ENCODE data around the gene SCG5.

The SCG5 gene

GRCh38 chr15:32656091-32656490 lies 14.6 kb downstream of the SCG5 start:
- no peak for DNase-seq (ENCODE audit: extremely low read depth, low read depth)
- no peak for TF ChIP-seq CTCF (IDR thresholded peaks at IDR 0.05; ENCODE audit: low read depth, low read length)

- no peak for TF ChIP-seq CTCF (IDR thresholded peaks at IDR 0.05; ENCODE audit: low read depth, low read length)
- no peak for DNase-seq (ENCODE audit: extremely low read depth, low read depth)
Measured at GRCh38 chr15:32656496-32656895, 15.0 kb downstream of the SCG5 start.

GRCh38 chr15:32657198-32657883 lies 15.8 kb downstream of the SCG5 start:
- no peak for DNase-seq (ENCODE audit: extremely low read depth, low read depth)
- no peak for TF ChIP-seq CTCF (IDR thresholded peaks at IDR 0.05; ENCODE audit: low read depth, low read length)

GRCh38 chr15:32657941-32658340 lies 16.4 kb downstream of the SCG5 start:
- no peak for DNase-seq (ENCODE audit: extremely low read depth, low read depth)
- TF ChIP-seq CTCF (IDR thresholded peaks at IDR 0.05; ENCODE audit: low read depth, low read length) = no peak

GRCh38 chr15:32659340-32660155 lies 18.0 kb downstream of the SCG5 start:
- DNase-seq (ENCODE audit: extremely low read depth, low read depth) = no peak
- TF ChIP-seq CTCF (IDR thresholded peaks at IDR 0.05; ENCODE audit: low read depth, low read length) = peak; percentile 5

- no peak for DNase-seq (ENCODE audit: extremely low read depth, low read depth)
- no peak for TF ChIP-seq CTCF (IDR thresholded peaks at IDR 0.05; ENCODE audit: low read depth, low read length)
Measured at GRCh38 chr15:32663671-32664070, 22.2 kb downstream of the SCG5 start.

GRCh38 chr15:32664796-32665195 lies 23.3 kb downstream of the SCG5 start:
- no peak for TF ChIP-seq CTCF (IDR thresholded peaks at IDR 0.05; ENCODE audit: low read depth, low read length)
- no peak for DNase-seq (ENCODE audit: extremely low read depth, low read depth)
